COLO668 (cell line): ENCODE results near the gene MRPL12.

Experiments used
- DNase-seq: peaks from one replicate; lab custom pipeline; 2025; ENCODE audit not compliant: unreplicated experiment; lab: John Stamatoyannopoulos, UW

Gene MRPL12

DNA sequence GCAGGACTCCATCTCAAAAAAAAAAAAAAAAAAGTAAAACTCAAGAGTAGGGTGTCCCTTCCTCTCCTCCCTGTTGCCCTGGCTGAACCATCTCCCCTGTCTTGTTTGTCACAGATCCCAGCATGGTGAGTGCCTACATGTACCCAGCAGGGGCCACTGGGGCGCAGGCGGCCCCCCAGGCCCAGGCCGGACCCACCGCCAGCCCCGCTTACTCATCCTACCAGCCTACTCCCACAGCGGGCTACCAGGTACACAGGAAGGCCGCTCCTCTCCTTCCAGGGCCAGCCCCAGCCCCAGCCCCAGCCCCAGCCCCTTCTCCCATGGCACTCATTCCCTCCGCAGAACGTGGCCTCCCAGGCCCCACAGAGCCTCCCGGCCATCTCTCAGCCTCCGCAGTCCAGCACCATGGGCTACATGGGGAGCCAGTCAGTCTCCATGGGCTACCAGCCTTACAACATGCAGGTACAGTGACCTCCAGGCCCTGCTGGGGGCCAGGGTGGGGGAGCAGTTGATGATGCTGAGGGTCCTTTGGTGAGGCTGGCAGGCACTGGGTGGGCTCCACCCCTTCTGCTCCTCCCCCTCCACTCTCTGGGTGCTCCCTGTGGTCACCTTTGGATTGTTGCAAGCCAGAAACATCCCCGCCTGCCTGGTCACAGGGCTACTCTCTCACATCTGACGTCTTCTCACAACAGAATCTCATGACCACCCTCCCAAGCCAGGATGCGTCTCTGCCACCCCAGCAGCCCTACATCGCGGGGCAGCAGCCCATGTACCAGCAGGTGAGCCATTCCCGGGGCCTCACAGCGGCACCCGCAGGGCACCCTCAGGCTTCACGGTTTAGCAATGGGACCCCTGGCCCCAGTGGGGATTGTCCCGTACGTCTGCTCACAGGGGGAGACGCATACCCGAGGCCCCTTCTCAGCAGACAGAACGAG lies 2.5 kb upstream of the MRPL12 start:
- no peak for DNase-seq

DNA sequence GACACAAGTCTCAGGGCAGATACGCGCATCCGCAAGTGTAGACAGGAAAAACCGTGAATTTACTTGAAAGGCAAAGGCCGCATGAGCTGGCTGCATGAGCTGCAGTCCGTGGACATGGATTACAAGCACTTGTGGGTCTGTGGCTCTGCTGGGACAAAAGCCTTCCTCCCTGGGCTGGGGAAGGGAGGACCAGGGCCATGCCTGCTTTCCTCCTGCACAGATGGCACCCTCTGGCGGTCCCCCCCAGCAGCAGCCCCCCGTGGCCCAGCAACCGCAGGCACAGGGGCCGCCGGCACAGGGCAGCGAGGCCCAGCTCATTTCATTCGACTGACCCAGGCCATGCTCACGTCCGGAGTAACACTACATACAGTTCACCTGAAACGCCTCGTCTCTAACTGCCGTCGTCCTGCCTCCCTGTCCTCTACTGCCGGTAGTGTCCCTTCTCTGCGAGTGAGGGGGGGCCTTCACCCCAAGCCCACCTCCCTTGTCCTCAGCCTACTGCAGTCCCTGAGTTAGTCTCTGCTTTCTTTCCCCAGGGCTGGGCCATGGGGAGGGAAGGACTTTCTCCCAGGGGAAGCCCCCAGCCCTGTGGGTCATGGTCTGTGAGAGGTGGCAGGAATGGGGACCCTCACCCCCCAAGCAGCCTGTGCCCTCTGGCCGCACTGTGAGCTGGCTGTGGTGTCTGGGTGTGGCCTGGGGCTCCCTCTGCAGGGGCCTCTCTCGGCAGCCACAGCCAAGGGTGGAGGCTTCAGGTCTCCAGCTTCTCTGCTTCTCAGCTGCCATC lies 1.7 kb upstream of the MRPL12 start:
- peak; percentile 15 for DNase-seq

- no peak for DNase-seq
Measured at GRCh38 chr17:81703747-81704654, 834 bp downstream of the MRPL12 start.

DNA sequence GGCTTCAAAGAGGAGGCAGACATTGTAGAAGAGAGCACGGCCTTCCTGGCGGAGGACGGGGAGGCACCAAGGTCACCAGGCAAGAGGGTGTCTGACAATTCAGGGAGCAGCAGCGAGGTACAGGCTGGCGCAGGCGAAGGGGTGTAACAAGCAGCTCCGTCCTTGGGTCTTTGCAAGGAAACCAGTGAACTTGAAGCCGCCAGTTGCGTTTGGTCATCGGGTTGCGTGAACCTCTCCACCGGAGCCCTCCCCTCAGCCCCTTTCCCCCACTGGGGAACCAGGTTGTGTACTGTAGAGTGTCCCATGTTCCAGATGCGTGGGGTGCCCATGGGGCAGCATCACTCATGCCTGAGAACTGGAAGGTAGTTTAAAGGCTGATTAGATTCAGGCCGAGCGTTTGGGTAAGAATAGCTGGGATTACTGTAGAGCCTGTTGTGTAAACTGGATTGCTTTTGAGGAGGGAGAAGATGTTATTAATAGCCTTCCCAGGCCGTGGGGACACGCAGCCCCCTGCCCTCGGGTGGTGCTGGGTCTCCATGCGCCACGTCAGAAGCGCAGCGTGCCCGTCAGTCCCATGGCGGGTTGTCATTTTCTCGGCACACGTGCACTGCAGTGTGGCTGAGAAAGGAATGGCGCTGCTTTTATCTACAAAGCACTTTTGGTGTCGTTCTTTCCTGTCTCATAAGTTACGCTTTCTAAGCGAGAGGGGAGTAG lies 2.5 kb downstream of the MRPL12 start:
- DNase-seq: no peak

DNA sequence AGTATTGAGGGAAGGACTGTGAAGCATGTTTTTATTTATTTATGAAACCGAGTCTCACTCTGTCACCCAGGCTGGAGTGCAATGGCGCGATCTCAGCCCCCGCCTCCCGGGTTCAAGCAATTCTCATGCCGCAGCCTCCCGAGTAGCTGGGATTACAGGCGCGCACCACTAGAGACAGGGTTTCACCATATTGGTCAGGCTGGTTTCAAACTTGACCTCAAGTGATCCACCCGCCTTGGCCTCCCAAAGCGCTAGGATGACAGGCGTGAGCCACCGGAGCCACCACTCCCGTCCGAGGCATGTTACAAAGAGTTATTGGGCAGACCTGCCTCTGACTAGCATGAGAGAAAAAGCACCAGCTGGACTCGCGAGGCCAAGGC lies 3.1 kb downstream of the MRPL12 start:
- no peak for DNase-seq

- DNase-seq: no peak
Measured at GRCh38 chr17:81706757-81707624, 3.8 kb downstream of the MRPL12 start.

GRCh38 chr17:81707725-81708646 lies 4.8 kb downstream of the MRPL12 start:
- DNase-seq: no peak

GRCh38 chr17:81708739-81709185 lies 5.6 kb downstream of the MRPL12 start:
- DNase-seq: no peak

DNA sequence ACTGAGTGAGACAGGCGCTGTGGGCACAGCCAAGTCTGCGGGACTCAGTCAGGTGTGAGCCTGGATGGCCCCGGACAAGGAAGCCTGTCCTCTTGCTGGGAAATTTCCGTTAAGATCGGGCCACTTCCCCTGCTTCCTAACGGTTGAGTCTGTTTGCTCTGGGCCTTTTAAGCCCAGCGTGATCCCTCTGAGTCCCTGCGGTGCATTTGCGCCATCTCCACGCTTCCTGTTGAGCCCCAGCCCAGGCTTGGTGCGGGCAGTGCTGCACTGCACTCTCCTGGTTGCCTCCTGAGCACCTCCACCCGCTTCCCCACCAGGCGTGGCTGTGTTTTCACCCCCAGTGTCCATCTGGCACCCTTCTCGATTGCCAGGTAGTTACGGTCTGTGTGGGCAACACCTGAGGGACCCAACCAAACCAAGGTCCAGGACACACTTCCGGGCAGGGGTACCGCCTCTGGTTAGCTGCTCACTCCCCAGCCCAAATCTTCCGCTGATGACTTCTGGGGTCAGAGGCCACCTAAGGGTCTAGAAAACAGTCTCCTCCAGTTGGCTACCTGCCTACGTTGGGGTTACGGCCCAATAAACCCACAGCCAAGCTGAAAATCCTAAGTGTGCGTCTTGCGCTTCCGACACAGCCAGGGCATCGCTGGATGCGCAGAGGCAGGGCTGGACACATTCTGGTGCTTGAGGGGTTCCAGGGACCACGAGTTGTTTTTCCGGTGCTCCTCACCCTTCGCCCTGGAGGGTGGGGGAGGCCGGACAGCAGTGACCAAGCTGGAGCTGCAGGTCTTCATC lies 7.5 kb downstream of the MRPL12 start:
- peak; percentile 57 for DNase-seq

DNA sequence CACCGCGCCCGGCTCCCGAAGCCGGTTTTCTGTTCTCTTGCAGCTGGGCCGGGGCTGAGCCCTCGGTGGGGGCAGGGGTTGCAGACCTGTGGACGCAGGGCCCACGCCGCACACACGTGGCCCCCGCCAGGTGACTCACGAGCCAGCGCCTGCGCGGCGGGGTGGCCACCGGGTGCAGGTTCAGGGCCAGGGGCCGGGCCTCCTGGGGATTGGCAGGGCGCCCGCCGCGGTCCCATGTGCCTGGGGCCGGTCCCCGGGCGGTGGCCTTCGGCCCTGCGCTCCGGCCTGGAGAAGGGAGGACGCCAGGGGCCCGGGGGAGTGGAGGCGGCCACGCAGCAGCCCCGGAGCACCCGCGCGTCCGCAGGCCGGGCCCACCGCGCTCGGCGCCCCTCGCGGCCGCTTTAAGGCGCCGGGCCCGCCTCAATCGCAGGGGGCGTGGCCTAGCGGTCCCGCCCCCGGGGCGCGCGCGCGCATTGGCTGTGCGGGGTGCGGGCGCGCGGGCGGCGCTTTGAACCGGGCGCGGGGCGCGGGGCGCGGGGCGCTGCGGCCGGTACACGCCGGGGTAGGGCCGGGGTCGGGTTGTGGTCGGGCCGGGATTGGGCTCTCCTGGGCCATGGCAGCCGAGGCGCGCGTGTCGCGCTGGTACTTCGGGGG lies 8.8 kb downstream of the MRPL12 start, which contains the start of gene SLC25A10:
SLC25A10 (plus strand) TSS at position 471 of the 654 bp plus-strand sequence; CDS start at position 614, 143 bp downstream.
- peak; percentile 94 for DNase-seq

- DNase-seq: peak; percentile 69
Measured at GRCh38 chr17:81712468-81713003, 9.4 kb downstream of the MRPL12 start.

DNA sequence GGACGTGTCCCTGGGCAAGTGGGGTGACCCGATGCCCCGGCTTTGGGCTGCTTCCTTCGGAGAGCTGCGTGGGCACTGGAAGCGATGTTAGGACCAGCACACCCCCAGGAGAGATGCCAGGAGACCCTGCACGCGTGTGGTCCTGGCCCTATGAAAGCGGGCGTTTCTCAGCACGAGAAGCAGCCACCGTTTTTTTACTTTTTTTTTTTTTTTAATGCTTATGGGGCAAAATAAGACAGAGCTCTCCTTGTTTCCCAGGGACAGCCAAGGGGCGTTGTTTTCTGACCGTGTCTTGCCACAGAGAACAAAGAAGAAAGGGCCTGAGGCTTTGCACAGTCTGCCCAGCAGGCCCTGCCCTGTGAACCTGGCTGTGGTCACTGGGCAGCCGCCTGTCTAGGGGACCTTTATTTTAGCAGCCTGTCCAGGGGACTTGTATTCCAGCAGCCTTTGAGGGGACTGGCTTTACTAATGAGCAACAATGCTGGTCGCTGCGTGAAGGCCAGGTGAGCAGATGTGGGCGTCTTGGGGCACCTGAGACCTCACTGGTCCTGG lies 9.9 kb downstream of the MRPL12 start:
- DNase-seq: no peak

DNA sequence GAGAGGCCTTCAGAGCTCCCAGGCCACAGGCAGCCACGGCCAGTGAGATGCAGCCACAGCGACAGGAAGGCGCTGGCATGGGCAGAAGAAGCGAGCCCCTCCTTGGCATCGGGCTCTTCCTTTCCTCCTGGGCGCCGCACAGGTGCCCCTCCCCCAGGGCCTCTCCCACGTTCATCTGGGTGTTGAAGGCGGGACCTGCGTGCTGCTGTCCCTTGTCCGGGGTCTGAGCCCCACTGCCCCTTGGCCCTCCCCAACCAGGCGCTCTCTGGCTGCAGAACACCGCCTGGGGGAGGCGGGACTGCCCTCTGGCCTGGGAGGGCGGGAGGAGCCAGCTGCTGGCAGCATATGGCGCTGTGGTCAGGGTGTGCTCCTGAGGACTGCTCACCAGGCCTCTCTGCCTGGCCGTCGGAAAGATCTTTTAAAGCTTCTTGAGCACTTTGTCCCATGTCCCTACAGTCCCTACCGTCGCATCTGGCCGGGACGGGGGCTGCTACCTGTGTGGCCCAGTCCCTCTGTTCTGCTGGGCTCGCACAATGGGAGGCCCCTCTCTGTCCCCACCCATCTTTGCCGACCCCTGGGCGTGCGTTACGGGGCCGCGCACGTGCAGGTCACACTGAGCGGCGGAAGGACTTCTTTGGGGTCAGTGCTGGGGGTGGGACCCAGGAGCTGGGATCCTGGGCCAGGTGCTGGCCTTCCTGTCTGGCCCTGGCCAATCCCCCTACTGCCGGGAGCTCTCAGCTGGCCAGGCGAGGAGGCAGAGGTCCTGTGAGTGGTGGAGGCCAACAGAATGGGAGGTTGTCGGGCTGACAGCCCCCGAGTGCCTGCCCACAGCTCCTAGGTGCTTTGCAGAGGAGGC lies 10.6 kb downstream of the MRPL12 start:
- peak; percentile 38 for DNase-seq

GRCh38 chr17:81714412-81715106 lies 11.4 kb downstream of the MRPL12 start:
- DNase-seq: no peak
